GM19099 (cell line): ENCODE results near the gene DPYD.

Source experiments
- POLR2A ChIP-seq: IDR thresholded peaks from 3 replicates; pipeline ENCODE4 v1.6.1; 2011; ENCODE audit warnings: low read depth; ENCODE audit not compliant: insufficient read length; ENCODE audit errors: extremely low read depth

DPYD gene

GRCh38 chr1:97565886-97566285 lies 354.9 kb downstream of the DPYD start:
- no peak for TF ChIP-seq POLR2A

- TF ChIP-seq POLR2A, result no peak
These were observed 356.9 kb downstream of the DPYD start for GRCh38 chr1:97563926-97564325.

- no peak for TF ChIP-seq POLR2A
These were observed 358.8 kb downstream of the DPYD start for GRCh38 chr1:97562081-97562480.

- TF ChIP-seq POLR2A, result no peak
These were observed 360.1 kb downstream of the DPYD start for GRCh38 chr1:97560714-97561113.

GRCh38 chr1:97553971-97554370 lies 366.9 kb downstream of the DPYD start:
- TF ChIP-seq POLR2A, result no peak

GRCh38 chr1:97551113-97551512 lies 369.7 kb downstream of the DPYD start:
- TF ChIP-seq POLR2A, result no peak

GRCh38 chr1:97545446-97545845 lies 375.4 kb downstream of the DPYD start:
- TF ChIP-seq POLR2A, result no peak

- TF ChIP-seq POLR2A, result no peak
These were observed 380.4 kb downstream of the DPYD start for GRCh38 chr1:97540346-97540888.

- TF ChIP-seq POLR2A, result no peak
These were observed 382.7 kb downstream of the DPYD start for GRCh38 chr1:97538113-97538512.

- no peak for TF ChIP-seq POLR2A
These were observed 387.5 kb downstream of the DPYD start for GRCh38 chr1:97533358-97533757.

GRCh38 chr1:97529600-97529999 lies 391.2 kb downstream of the DPYD start:
- TF ChIP-seq POLR2A, result no peak

- TF ChIP-seq POLR2A, result no peak
These were observed 396.6 kb downstream of the DPYD start for GRCh38 chr1:97524211-97524610.

- no peak for TF ChIP-seq POLR2A
These were observed 404.2 kb downstream of the DPYD start for GRCh38 chr1:97516588-97516987.

GRCh38 chr1:97508653-97509218 lies 412.1 kb downstream of the DPYD start:
- no peak for TF ChIP-seq POLR2A

GRCh38 chr1:97507863-97508262 lies 413.0 kb downstream of the DPYD start:
- TF ChIP-seq POLR2A, result no peak

GRCh38 chr1:97506368-97506767 lies 414.5 kb downstream of the DPYD start:
- no peak for TF ChIP-seq POLR2A

- TF ChIP-seq POLR2A, result no peak
These were observed 415.0 kb downstream of the DPYD start for GRCh38 chr1:97505816-97506215.
